Osteocyte (in vitro differentiated cells): ENCODE results near the gene NR5A2. TPM values are rescaled to one million over a fixed set of nuclear protein-coding genes. Genes with fewer than 3 reads are reported as not detected.

Experiments
- DNase-seq: peaks from one replicate; pipeline ENCODE4 v3.0.0; 2021; ENCODE audit warnings: mixed read lengths; ENCODE audit not compliant: unreplicated experiment; ENCODE audit errors: extremely low spot score
- H3K27ac Mint-ChIP-seq: one replicate; pipeline ENCODE4 v1.8.0; 2021; ENCODE audit warnings: mild to moderate bottlenecking, mixed read lengths; ENCODE audit not compliant: unreplicated experiment
- H3K27me3 Mint-ChIP-seq: one replicate; pipeline ENCODE4 v1.8.0; 2021; ENCODE audit warnings: mixed read lengths; ENCODE audit not compliant: unreplicated experiment
- H3K36me3 Mint-ChIP-seq: one replicate; pipeline ENCODE4 v1.8.0; 2021; ENCODE audit warnings: mixed read lengths; ENCODE audit not compliant: unreplicated experiment
- H3K4me1 Mint-ChIP-seq: one replicate; pipeline ENCODE4 v1.8.0; 2021; ENCODE audit warnings: mixed read lengths; ENCODE audit not compliant: unreplicated experiment
- H3K4me3 Mint-ChIP-seq: one replicate; pipeline ENCODE4 v1.8.0; 2021; ENCODE audit warnings: mild to moderate bottlenecking, moderate library complexity, mixed read lengths; ENCODE audit not compliant: unreplicated experiment
- H3K9me3 Mint-ChIP-seq: one replicate; pipeline ENCODE4 v1.8.0; 2021; ENCODE audit warnings: mixed read lengths; ENCODE audit not compliant: unreplicated experiment
- total RNA-seq: library from RNA; stranded (reverse); gene quantifications from 2 replicates; pipeline ENCODE4 v1.2.1, GENCODE V29; 2021
- TF ChIP-seq, protein P1 (sequence below): fragments of 200-600 bp; sonication (generic); IDR thresholded peaks from 2 replicates; pipeline ENCODE4 v1.5.0; 2021; ENCODE audit warnings: antibody characterized with exemption, mild to moderate bottlenecking, moderate library complexity

The NR5A2 gene
- total RNA-seq, 1 donor from 2014 or later: not detected

DNA sequence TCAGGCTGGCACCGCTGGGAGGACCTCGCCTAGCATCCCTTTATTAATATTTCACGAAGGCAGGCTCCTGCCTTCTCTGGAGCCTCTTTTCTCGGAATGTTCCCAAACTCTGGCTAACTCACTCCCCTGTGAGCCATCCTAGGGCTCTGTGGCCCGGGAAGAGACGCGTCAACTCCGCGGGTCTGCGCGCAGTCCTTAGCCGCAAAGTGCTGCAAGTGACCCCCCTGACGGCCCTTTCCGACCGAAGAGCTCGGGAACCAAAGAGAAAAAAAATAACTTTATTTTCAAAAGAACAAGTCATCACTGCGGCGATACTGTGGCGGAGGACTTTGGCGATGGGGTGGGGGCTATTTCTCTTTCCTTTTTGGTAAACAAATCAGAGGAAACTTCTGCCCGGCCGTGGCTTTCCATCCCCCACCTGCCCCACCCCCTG is 14.6 kb downstream of the NR5A2 start:
- peak overlapping the region; percentile 65 for H3K4me3 Mint-ChIP-seq
- H3K27me3 Mint-ChIP-seq: peaks cover 68% of the 10 kb centered on the region
- TF ChIP-seq, protein P1, sequence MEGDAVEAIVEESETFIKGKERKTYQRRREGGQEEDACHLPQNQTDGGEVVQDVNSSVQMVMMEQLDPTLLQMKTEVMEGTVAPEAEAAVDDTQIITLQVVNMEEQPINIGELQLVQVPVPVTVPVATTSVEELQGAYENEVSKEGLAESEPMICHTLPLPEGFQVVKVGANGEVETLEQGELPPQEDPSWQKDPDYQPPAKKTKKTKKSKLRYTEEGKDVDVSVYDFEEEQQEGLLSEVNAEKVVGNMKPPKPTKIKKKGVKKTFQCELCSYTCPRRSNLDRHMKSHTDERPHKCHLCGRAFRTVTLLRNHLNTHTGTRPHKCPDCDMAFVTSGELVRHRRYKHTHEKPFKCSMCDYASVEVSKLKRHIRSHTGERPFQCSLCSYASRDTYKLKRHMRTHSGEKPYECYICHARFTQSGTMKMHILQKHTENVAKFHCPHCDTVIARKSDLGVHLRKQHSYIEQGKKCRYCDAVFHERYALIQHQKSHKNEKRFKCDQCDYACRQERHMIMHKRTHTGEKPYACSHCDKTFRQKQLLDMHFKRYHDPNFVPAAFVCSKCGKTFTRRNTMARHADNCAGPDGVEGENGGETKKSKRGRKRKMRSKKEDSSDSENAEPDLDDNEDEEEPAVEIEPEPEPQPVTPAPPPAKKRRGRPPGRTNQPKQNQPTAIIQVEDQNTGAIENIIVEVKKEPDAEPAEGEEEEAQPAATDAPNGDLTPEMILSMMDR: no peak
- no peak for DNase-seq
- H3K27ac Mint-ChIP-seq: no peak overlapping the region
- H3K4me1 Mint-ChIP-seq: peaks cover 24% of the 10 kb centered on the region
- no peaks in the 10 kb centered on the region for H3K36me3 Mint-ChIP-seq
- no peaks in the 10 kb centered on the region for H3K9me3 Mint-ChIP-seq

DNA sequence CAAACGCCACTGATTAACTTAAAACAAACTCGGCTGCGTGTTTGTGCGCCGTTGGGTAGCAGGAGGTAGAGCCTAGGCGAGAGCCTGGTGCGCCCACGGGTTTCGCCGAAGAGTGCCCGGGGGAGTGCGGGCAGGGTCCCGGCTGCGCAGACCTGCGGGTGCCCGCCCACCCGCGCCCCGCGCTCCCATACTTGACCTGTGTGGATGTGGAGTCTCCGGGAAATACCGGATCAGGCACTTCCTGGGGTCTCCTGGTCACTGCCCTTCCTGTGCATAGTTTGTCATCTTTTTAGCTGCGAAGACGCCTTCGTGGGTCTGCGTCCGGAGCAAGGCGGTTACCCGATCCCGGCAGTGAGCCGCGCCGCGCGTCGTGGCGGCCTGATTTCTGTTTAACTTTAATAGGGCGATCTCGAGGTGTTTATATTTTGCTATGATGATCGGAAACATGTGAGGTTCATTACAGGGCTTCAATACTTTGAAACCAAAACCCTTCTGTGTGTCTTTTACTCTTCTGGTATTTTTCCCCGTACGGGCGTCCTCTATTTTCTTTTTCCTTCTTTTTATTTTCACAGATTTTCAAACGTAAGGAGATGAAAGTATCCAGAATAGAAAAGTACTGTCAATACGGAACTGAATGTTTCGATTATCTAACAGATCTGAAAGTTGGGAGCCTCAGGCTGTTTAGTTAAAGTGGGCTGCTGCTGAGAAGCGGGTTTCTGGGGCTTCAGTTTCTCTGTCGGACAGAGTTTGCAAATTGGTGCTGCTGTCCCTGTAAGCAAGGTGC is 15.2 kb downstream of the NR5A2 start:
- H3K4me1 Mint-ChIP-seq: peaks cover 24% of the 10 kb centered on the region

DNA sequence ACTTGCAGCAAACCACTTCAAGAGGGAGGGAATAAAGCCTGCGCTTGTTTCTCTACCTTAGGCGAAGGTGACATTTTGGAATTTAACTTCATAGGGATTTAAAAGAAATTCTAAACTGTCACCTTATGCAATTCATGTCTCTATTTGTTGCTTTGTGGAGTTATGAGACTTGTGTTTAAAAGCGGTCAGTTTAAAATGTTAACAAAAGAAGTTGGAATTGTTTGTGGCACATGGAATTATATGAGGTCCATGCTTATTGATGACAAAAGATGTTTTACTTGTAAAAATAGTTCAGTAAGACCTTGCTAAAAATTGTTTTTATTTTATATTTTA is 15.8 kb downstream of the NR5A2 start:
- Mint-ChIP-seq H3K4me3 (peak overlapping the region; percentile 65), H3K27me3 (peaks cover 75% of the 10 kb centered on the region), H3K4me1 (peaks cover 24% of the 10 kb centered on the region), H3K36me3 (no peaks in the 10 kb centered on the region), H3K27ac (no peak overlapping the region), H3K9me3 (no peaks in the 10 kb centered on the region)
- DNase-seq: no peak
- TF ChIP-seq, protein P1: no peak

More for the DNA sequence above, 15.2 kb downstream of the NR5A2 start:
- no peaks in the 10 kb centered on the region for H3K9me3 Mint-ChIP-seq
- no peak for DNase-seq
- H3K27me3 Mint-ChIP-seq: peaks cover 71% of the 10 kb centered on the region
- H3K4me3 Mint-ChIP-seq: peak overlapping the region; percentile 65
- TF ChIP-seq, protein P1: no peak
- no peaks in the 10 kb centered on the region for H3K36me3 Mint-ChIP-seq
- no peak overlapping the region for H3K27ac Mint-ChIP-seq

DNA sequence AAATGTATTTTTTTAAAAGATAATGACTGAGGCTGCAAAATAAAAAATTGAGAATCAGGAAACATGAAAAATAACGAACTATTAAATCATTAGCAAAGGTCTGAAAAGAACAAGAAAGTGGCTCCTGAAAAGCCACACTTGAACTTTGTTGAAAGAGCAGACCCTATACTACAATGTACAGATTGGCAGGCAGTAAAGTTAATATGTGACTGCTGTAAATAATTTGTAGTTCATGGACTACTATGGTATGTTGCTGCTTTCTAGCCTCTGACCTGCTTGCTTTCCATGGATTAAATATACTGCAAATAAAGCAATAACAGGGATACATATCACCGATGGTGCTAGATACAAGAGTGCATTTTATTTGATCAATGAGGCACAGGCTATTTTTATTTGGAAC is 18.6 kb downstream of the NR5A2 start:
- Mint-ChIP-seq H3K27me3 (peaks cover 74% of the 10 kb centered on the region), H3K9me3 (no peaks in the 10 kb centered on the region), H3K4me1 (peaks cover 11% of the 10 kb centered on the region), H3K4me3 (no peak overlapping the region), H3K27ac (no peak overlapping the region), H3K36me3 (no peaks in the 10 kb centered on the region)
- TF ChIP-seq, protein P1: no peak
- no peak for DNase-seq

DNA sequence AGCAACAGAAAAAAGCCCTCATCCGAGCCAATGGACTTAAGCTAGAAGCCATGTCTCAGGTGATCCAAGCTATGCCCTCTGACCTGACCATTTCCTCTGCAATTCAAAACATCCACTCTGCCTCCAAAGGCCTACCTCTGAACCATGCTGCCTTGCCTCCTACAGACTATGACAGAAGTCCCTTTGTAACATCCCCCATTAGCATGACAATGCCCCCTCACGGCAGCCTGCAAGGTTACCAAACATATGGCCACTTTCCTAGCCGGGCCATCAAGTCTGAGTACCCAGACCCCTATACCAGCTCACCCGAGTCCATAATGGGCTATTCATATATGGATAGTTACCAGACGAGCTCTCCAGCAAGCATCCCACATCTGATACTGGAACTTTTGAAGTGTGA is 20.7 kb downstream of the NR5A2 start:
- no peaks in the 10 kb centered on the region for H3K9me3 Mint-ChIP-seq
- H3K4me3 Mint-ChIP-seq: no peak overlapping the region
- H3K36me3 Mint-ChIP-seq: no peaks in the 10 kb centered on the region
- no peak for DNase-seq
- no peaks in the 10 kb centered on the region for H3K4me1 Mint-ChIP-seq
- H3K27ac Mint-ChIP-seq: no peak overlapping the region
- TF ChIP-seq, protein P1: no peak
- peaks cover 71% of the 10 kb centered on the region for H3K27me3 Mint-ChIP-seq
